H54 (cell line): ENCODE results near the gene EMP2.
"Not testable (repeated sequence)": the region's sequence is repeated elsewhere in the genome, so short reads cannot be mapped to it uniquely, and the experiment has no call there.

ENCODE experiments used
- DNase-seq: peaks from one replicate; pipeline ENCODE4 v3.0.0; 2011; ENCODE audit warnings: low spot score, mixed read lengths; ENCODE audit not compliant: insufficient read length
- FAIRE-seq: peaks from 3 replicates; lab custom pipeline; 2011; peaks lifted over from hg19 to GRCh38; lab: Jason Lieb, UNC
- POLR2A ChIP-seq: IDR thresholded peaks from 2 replicates; pipeline ENCODE4 v1.6.1; 2011; ENCODE audit warnings: low read depth, mild to moderate bottlenecking, low read length

The EMP2 gene

DNA sequence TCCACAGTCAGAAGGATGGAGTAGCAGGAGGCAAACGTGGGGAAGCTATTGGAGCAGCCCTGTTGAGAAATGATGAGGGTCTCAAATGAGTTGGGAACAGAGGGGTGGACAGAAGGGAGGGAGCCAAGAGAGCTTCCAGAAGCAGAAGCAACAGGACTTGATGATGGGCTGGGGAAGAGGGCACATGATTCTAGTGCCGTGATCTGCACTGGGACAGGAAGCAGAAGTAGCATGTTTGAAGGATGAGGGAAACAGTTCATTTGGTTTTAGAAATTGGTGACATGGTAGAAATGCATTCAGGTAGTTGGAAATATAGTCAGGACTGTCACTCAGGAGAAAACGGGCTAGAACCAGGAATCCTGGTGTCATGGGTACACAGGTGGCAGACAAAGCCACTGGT is 19.4 kb downstream of the EMP2 start:
- no peak for TF ChIP-seq POLR2A
- FAIRE-seq (no peak), DNase-seq (no peak)

DNA sequence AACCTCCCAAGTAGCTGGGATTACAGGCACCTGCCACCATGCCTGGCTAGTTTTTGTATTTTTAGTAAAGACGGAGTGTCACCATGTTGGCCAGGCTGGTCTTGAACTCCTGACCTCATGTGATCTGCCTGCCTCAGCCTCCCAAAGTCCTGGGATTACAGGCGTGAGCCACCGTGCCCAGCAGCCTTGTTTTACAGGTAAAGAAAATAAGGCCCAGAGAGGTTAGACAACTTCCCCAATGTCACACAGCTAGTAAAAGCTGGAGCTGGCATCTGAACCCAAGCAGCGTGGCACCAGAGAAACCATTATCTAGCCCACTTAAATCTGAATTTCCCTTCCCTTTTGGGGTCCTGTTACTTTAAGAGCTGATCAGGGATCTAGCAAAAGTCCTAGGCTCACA is 20.6 kb downstream of the EMP2 start:
- DNase-seq, FAIRE-seq: not testable (repeated sequence)

- DNase-seq (peak; percentile 88), FAIRE-seq (peak; percentile 66)
- TF ChIP-seq POLR2A = 0 out of 2 replicates have a peak, but pooled peaks have one; percentile 4
Measured at GRCh38 chr16:10558746-10559641, 21.4 kb downstream of the EMP2 start.

GRCh38 chr16:10558305-10558704 is 22.1 kb downstream of the EMP2 start:
- no peak for DNase-seq
- no peak for TF ChIP-seq POLR2A
- no peak for FAIRE-seq

DNA sequence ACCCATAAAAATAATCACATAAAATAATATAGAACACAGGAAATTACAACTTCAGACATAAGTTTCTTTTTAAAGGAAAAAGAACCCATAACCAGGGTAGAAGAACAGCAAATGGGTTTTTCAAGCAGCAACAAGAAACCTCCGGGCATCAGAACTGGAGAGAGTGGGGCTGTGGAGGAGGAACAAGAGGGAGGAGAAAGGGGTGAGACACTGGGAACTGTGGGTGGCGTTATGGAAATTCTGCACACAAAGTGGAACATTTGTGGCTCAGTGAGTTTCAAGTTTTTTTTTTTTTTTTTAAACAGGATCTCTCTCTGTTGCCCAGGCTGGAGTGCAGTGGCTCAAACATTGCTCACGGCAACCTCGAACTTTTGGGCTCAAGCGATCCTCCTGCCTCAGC is 22.6 kb downstream of the EMP2 start:
- no peak for FAIRE-seq
- no peak for DNase-seq
- no peak for TF ChIP-seq POLR2A

DNA sequence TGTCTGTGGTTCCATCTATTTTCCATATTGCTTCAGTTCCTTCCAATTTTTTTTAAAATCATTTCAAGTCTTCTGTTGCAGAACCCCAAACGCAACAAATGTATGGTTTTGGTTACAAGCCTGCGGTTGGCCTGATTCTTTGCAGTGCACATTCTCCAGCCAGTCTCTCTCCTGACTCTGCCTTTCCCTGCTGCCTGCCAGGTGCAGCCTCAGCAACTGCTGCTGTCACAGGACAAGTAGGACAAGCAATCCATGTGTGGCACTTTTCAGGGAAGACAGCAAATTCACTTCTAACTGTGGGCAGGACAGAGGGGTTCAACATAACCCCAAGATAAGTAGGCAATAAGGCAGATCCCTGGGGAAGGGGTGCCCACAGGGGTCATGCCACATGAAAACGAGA is 24.2 kb downstream of the EMP2 start:
- TF ChIP-seq POLR2A = no peak
- no peak for FAIRE-seq
- DNase-seq = no peak

DNA sequence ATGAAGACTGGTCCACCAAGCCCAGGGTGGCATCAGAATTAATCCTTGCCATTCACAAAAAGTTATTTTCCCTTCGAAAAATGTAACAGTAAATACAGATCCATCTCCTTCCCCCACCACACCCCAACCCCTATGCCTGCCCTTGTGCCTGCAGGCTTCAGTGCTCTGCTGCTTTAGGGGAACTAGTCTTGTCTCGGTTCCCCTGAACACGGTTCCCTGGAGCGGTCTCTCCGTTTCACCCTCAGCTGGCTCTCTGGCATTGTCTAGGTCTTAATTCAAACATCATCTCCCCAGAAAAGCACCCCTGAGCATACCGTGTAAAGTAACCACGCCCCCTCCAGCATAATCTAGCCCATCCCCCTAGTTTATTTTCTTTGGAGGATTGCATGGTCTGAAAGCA is 25.8 kb downstream of the EMP2 start:
- DNase-seq = no peak
- no peak for TF ChIP-seq POLR2A
- FAIRE-seq = no peak

- DNase-seq (no peak), FAIRE-seq (no peak)
- no peak for TF ChIP-seq POLR2A
Measured at GRCh38 chr16:10552998-10553491, 27.4 kb downstream of the EMP2 start.

GRCh38 chr16:10552281-10552680 is 28.1 kb downstream of the EMP2 start:
- FAIRE-seq (no peak), DNase-seq (no peak)
- no peak for TF ChIP-seq POLR2A

- no peak for FAIRE-seq
- no peak for TF ChIP-seq POLR2A
Measured at GRCh38 chr16:10551881-10552280, 28.5 kb downstream of the EMP2 start.

GRCh38 chr16:10548404-10548803 is 32.0 kb downstream of the EMP2 start:
- no peak for DNase-seq
- no peak for TF ChIP-seq POLR2A
- FAIRE-seq = no peak

More at GRCh38 chr16:10551881-10552280, 28.5 kb downstream of the EMP2 start:
- no peak for DNase-seq

DNA sequence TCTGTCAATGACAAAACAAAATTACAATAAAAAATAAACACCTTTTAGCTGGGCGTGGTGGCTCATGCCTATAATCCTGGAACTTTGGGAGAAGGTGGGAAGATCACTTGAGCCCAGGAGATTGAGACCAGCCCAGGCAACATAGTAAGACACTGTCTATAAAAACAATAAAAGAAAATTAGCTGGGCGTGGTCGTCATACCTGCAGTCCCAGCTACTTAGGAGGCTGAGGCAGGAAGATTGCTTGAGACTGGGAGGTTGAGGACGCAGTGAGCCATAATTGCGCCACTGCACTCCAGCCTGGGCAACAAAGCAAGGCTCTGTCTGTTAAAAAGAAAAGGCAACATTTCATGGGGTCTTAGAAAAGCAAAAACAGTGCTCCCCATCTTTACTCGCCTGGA is 32.7 kb downstream of the EMP2 start:
- DNase-seq (no peak), FAIRE-seq (no peak)
- TF ChIP-seq POLR2A = no peak

DNA sequence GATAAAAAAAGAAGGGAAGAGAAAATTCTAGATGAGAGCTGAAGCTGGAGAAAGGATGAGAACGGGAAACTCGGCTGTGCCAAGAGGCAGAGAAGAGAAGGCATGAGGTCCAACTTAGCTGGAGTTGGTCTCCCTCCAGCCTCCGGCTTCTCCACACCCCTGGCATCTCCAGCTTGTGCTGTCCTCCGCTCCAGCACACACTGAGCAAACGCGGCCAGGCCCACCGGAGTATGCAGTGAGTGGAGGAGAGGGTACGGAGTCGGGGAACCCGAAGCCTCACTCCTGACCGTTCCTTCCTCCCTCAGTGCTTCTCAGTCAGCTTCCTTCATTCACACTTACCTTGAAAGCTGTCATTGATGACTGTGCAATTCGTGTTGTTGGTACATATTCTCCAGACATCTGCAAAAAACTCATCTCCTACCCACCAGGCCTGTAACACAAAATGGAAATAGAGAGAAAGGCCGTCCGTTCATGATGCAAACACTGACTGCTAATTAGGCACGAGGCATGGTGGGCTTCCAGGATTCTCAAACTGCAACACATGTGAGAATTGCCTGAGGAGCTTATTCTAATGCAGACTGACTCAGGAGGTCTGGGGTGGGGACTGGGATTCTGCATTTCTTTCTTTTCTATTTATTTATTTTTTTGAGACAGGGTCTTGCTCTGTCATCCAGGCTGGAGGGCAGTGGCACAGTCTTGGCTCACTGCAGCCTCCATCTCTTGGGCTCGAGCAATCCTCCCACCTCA is 37.0 kb downstream of the EMP2 start:
- no peak for FAIRE-seq
- no peak for DNase-seq
- TF ChIP-seq POLR2A = no peak

- DNase-seq = no peak
- no peak for FAIRE-seq
- TF ChIP-seq POLR2A = no peak
Measured at GRCh38 chr16:10541366-10541765, 39.0 kb downstream of the EMP2 start.
